Activated naive CD4-positive, alpha-beta T cell treated with anti-CD3 and anti-CD28 coated beads, Interleukin-2, amount 50 U/mL, for 72 hours (primary cell): ENCODE results near the gene RSBN1L. TPM values are rescaled to one million over a fixed set of nuclear protein-coding genes. Genes with fewer than 3 reads are reported as not detected.
"Not testable (repeated sequence)": the region's sequence is repeated elsewhere in the genome, so short reads cannot be mapped to it uniquely, and the experiment has no call there.

Experiments
- ATAC-seq, 2 donors: fragments of 150-1000 bp; cut with Tn5 transposase; 2 replicates each; pipeline ENCODE4 v1.10.0; 2021; ENCODE audit warnings: mild to moderate bottlenecking in 2 of 2, moderate library complexity in 2 of 2
- DNase-seq, 2 donors: peaks; one replicate each; pipeline ENCODE4 v3.0.0; 2021 to 2022; ENCODE audit warnings: low spot score in 2 of 2
- H3K27ac Mint-ChIP-seq, 2 donors: one replicate each; pipeline ENCODE4 v1.8.0; 2022; ENCODE audit warnings: mild to moderate bottlenecking in 2 of 2, mixed read lengths in 2 of 2
- H3K36me3 Mint-ChIP-seq, 2 donors: one replicate each; pipeline ENCODE4 v1.8.0; 2022; ENCODE audit warnings: mixed read lengths in 2 of 2
- H3K9me3 Mint-ChIP-seq, 2 donors: one replicate each; pipeline ENCODE4 v1.8.0; 2022; ENCODE audit warnings: mixed read lengths in 2 of 2
- total RNA-seq, 2 donors: library from RNA; stranded (reverse); gene quantifications; one replicate each; pipeline ENCODE4 v1.2.3, GENCODE V29; 2022

RSBN1L gene
- total RNA-seq, 2 donors from 2014 or later, result 19.8 to 20.2 TPM

DNA sequence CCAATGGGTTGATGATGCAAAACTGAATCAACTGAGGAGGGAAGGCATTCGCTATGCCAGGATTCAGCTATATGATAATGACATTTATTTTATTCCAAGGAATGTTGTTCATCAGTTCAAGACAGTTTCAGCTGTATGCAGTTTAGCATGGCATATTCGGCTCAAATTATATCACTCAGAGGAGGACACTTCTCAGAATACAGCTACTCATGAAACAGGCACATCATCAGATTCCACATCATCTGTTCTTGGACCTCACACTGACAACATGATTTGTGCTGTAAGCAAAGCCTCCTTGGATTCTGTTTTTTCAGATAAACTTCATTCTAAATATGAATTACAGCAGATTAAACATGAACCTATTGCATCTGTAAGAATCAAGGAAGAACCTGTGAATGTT is 82.3 kb downstream of the RSBN1L start:
- no peak for ATAC-seq
- Mint-ChIP-seq H3K9me3 (no peaks in the 10 kb centered on the region), H3K27ac (no peak overlapping the region), H3K36me3 (peaks cover 14 to 16% of the 10 kb centered on the region in 2 donors)
- no peak for DNase-seq

DNA sequence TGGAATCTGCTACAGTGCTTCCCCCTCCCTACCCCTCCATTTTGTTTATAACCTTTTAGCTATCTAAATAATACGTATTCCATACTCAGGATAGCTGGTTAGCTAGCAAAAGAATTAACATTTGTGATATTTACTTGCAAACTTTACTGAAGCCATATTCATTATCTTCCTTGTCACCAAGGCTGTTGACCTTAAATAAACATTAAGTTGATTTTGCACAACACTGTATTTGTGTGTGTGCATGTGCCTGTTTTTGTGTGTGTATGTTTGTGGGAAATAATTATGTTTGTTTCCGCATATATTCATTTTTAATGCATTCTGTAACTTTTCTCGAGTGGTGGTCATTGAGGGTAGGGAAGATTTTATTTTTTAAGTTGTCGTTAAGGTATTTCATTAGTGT is 86.1 kb downstream of the RSBN1L start:
- H3K27ac Mint-ChIP-seq, result no peak overlapping the region
- peaks cover 15 to 27% of the 10 kb centered on the region in 2 donors for H3K36me3 Mint-ChIP-seq
- no peak for ATAC-seq
- H3K9me3 Mint-ChIP-seq, result peaks cover 5 to 16% of the 10 kb centered on the region in 2 donors
- DNase-seq, result no peak

DNA sequence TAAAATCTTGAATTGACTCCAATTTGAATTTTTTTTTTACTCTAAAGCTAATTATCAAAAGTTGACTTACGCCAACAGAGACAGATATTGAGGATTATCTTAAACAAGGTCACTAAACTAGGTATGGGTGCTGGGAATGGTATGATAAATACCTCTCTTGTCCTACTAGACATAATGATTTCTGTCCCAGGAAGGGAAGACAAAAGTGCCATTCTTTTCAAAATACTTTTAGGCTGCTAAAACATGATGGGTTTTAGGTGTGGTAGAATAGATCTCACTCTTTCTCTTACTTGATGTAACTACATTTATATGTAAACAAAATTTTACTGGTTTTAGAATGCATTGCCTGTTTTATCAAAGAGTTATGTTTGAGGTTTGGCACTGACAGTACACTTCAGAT is 86.9 kb downstream of the RSBN1L start:
- no peak overlapping the region for H3K27ac Mint-ChIP-seq
- no peak for DNase-seq
- H3K9me3 Mint-ChIP-seq, result peaks cover 5 to 16% of the 10 kb centered on the region in 2 donors
- H3K36me3 Mint-ChIP-seq, result peaks cover 15 to 27% of the 10 kb centered on the region in 2 donors
- ATAC-seq, result no peak

DNA sequence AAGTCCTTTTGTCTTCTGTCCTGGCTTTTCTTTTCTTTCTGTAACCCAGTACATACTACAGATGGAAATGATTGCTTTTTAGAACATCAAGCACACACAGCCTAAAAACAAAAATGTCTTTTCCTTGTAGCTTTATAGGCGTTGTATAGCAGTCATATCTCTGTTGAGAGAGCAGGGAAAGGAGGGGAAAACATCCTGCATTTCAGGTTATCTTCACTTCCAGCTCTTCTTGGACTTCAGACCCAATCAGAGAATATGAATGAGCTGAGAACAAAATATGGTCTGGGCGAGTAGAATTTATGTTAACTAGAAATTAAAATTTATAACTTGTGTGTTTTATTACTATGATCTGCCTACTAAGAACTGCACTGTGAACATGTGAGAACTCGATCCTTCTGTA is 87.3 kb downstream of the RSBN1L start:
- Mint-ChIP-seq H3K36me3 (peaks cover 15 to 27% of the 10 kb centered on the region in 2 donors), H3K27ac (no peak overlapping the region), H3K9me3 (peaks cover 5 to 16% of the 10 kb centered on the region in 2 donors)
- ATAC-seq (no peak), DNase-seq (no peak)

DNA sequence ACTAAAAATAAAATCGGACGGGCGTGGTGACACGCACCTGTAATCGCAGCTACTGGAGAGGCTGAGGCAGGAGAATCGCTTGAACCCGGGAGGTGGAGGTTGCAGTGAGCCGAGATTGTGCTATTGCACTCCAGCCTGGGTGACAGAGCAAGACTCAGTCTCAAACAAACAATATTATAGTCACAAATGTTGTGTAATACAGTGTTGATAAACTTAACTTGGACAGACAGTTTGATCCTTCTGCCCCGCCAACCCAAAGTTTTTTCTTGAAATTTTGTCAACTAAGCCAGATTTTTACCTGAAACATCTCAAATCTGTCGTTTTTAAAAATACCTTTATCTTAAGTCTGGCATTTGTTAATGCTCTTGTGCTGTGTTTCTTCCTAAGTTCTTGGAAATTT is 88.2 kb downstream of the RSBN1L start:
- not testable (repeated sequence) for DNase-seq, ATAC-seq, H3K27ac Mint-ChIP-seq
- Mint-ChIP-seq H3K36me3 (peaks cover 15 to 27% of the 10 kb centered on the region in 2 donors), H3K9me3 (peaks cover 5 to 16% of the 10 kb centered on the region in 2 donors)

- Mint-ChIP-seq H3K27ac (no peak overlapping the region), H3K36me3 (peaks cover 15 to 27% of the 10 kb centered on the region in 2 donors), H3K9me3 (peaks cover 5 to 16% of the 10 kb centered on the region in 2 donors)
- DNase-seq, result no peak
- no peak for ATAC-seq
These were observed 89.8 kb downstream of the RSBN1L start for GRCh38 chr7:77786018-77786417.

DNA sequence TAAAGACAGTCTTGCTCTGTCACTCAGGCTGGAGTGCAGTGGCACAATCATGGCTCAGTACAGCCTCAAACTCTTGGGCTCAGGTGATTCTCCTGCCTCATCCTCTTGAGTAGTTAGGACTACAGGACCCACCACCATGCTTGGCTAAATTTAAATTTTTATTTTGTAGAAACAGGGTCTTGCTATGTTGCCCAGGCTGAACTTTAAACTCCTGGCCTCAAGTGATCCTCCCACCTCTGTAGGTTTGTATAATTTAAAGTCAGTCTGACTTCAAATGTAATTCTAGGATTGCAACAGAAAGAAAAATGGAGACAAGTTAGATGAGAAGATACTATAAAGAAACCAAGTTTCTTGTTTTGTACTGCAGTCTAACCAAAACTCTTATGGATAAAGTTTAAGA is 90.5 kb downstream of the RSBN1L start:
- H3K36me3 Mint-ChIP-seq, result peaks cover 15 to 27% of the 10 kb centered on the region in 2 donors
- peaks cover 5 to 16% of the 10 kb centered on the region in 2 donors for H3K9me3 Mint-ChIP-seq
- no peak overlapping the region for H3K27ac Mint-ChIP-seq
- ATAC-seq (no peak), DNase-seq (no peak)

DNA sequence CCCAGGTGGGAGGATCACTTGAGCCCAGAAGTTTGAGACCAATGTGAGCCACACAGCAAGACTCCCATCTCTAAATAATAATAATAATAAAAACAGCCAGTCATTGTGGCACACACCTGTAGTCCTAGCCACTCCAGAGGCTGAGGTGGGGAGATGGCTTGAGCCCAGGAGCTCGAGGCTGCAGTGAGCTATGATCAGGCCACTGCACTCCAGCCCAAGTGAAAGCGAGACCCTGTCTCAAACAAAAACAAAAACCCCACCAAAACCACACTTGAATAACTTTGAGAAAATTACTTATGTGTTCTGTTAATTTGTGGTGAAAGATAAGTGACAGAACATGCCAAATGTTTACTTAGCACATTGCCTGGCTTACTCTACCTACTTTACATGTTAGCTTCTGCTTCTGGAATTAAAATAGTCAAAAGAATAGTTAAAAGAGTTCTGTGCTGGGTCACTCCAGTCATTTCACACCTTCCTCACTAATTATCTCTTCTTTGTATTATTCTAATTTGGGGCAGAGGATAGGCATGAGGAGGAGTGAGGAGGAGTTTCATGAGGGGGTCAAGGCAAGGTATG is 92.2 kb downstream of the RSBN1L start:
- no peak overlapping the region for H3K27ac Mint-ChIP-seq
- peaks cover 13 to 25% of the 10 kb centered on the region in 2 donors for H3K36me3 Mint-ChIP-seq
- H3K9me3 Mint-ChIP-seq, result peaks cover 5 to 16% of the 10 kb centered on the region in 2 donors
- DNase-seq, result no peak
- no peak for ATAC-seq

DNA sequence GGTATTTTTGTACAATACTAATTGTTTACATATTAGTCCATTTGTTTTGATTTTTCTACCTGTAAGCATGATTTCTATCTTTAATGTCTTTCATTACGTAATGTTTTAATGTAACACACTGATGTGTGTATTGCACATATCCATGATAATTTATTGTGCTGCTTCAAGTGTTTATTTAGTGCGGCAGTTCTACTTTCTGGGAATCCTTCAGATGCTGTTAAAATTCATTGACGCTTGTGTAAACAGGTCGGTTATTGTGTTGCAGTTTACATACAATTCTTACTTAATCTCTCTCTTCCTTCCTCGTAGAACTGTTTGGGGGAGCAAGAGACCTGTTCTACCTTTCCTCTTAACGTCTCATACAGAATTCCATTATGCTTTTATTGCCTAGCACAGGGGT is 95.1 kb downstream of the RSBN1L start:
- Mint-ChIP-seq H3K9me3 (no peaks in the 10 kb centered on the region), H3K36me3 (peaks cover 0 to 14% of the 10 kb centered on the region in 2 donors), H3K27ac (no peak overlapping the region)
- DNase-seq, result no peak
- no peak for ATAC-seq

DNA sequence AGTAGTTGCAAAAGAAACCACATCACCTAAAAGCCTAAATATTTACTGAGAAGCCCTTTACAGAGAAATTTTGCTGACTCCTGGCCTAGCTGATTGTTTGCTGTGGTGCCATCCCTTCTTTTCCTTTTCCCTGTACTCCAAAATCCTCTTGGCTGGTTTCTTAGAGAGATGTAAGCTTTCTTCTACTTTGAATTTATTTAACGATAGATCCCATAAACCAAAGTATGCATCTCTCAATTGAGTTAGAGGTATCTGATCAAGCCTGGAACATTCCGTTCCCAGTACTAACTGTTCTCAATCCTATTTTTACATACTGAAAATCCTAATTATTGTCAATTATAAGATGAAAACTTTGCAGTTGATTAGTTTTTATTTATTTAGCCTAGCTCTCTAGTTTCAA is 95.7 kb downstream of the RSBN1L start:
- no peak for DNase-seq
- H3K27ac Mint-ChIP-seq, result no peak overlapping the region
- H3K36me3 Mint-ChIP-seq, result peaks cover 0 to 14% of the 10 kb centered on the region in 2 donors
- no peak for ATAC-seq
- H3K9me3 Mint-ChIP-seq, result no peaks in the 10 kb centered on the region

GRCh38 chr7:77794000-77794399 is 97.7 kb downstream of the RSBN1L start:
- ATAC-seq (no peak), DNase-seq (no peak)
- Mint-ChIP-seq H3K36me3 (peaks cover 19 to 29% of the 10 kb centered on the region in 2 donors), H3K27ac (no peak overlapping the region), H3K9me3 (no peaks in the 10 kb centered on the region)

DNA sequence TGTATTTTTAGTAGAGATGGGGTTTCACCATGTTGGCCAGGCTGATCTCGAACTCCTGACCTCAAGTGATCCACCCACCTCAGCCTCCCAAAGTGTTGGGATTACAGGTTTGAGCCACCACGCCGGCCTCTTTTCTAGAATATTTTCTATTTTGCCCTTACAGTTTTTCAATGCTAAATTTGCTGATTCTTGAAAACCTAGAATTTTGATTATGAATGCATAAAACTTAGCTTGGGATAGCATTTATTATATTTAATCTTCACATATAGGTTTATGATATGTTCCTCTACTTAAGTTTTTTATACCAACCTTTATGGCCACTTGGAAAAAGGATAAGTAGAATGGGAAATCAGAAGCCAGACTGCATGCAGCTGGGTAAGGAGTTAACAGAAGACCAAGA is 99.8 kb downstream of the RSBN1L start:
- Mint-ChIP-seq H3K9me3 (no peaks in the 10 kb centered on the region), H3K36me3 (peaks cover 19 to 35% of the 10 kb centered on the region in 2 donors), H3K27ac (no peak overlapping the region)
- DNase-seq (no peak), ATAC-seq (no peak)

- ATAC-seq, result no peak
- Mint-ChIP-seq H3K9me3 (no peaks in the 10 kb centered on the region), H3K27ac (peak overlapping the region in 1 of 2 donors; percentile 99), H3K36me3 (peaks cover 19 to 35% of the 10 kb centered on the region in 2 donors)
- no peak for DNase-seq
These were observed 100.7 kb downstream of the RSBN1L start for GRCh38 chr7:77796960-77797359.

DNA sequence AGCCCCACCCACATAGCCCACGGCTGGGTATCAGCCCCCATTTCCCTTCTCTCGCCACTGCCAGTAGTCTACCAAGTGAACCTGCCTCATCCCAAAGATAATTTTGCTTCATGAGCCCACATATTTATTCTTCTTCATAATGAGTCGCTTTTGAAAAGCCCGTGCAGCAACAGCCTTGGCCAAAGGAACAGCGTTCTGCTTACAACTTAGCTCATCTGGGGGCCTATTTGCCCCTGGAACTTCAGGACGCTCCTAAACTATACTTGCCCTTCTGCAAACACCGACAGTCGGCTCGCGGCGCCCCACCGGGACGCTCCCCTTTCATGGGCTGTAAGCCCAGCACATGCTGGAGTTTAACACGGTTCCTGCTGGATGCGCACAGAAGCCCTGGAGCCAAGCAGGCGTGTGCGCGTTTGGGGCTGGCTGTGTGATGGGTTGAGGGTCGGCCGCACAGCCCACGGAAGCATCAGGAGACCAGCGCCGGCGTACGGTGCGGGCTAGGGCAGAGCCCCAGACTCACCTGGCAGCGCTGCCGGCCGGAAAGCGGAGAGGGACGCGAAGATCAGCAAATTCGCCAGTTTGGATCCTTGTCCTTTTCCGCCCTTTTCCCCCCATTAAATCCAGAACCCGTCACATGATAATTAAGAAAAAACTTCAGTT is 101.6 kb downstream of the RSBN1L start:
- Mint-ChIP-seq H3K36me3 (peaks cover 19 to 35% of the 10 kb centered on the region in 2 donors), H3K9me3 (no peaks in the 10 kb centered on the region), H3K27ac (peak overlapping the region; percentile 97 to 99)
- DNase-seq (no peak), ATAC-seq (peak; percentile 33 to 49)

DNA sequence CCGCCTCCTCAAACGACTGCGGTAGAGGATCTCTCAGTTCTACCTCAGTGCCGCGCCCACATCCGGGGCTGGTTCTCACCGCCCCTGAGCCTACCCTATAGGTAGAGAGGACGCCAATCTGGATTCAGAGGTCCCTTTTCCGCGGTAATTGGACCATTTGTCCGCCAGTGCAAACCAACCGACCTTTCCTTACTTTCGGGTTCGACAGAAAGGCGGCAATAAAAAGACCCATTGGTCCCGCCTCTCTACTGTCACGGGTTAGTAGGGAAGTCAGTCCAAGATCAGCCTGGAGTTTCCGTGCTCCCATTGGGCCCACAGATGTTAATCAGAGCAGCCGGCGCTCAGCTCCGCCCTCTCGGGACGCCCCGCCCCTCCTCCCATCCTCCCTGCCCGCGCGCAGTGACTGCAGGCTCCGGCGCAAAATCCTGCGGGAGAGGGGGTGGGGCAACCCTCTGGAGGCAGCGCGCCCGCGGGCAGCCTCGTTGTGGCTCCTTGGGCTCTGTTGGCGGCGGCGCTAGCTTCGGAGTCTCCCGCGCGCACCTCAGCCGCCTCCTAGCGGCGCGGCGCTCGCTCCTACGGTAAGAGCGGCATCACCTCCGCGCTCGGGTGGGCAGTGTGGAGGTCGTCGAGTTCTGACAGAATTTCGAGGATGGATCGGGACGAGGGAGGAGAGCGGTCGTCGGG is 102.3 kb downstream of the RSBN1L start, which contains the start of the genes PHTF2 and TMEM60:
PHTF2 (plus strand) TSS at position 380 of the 684 bp plus-strand sequence.
TMEM60 (minus strand) TSS at position 41 of the 684 bp plus-strand sequence. CDS start 4,061 bp downstream, outside the sequence.
- peak; percentile 93 to 94 for ATAC-seq

DNA sequence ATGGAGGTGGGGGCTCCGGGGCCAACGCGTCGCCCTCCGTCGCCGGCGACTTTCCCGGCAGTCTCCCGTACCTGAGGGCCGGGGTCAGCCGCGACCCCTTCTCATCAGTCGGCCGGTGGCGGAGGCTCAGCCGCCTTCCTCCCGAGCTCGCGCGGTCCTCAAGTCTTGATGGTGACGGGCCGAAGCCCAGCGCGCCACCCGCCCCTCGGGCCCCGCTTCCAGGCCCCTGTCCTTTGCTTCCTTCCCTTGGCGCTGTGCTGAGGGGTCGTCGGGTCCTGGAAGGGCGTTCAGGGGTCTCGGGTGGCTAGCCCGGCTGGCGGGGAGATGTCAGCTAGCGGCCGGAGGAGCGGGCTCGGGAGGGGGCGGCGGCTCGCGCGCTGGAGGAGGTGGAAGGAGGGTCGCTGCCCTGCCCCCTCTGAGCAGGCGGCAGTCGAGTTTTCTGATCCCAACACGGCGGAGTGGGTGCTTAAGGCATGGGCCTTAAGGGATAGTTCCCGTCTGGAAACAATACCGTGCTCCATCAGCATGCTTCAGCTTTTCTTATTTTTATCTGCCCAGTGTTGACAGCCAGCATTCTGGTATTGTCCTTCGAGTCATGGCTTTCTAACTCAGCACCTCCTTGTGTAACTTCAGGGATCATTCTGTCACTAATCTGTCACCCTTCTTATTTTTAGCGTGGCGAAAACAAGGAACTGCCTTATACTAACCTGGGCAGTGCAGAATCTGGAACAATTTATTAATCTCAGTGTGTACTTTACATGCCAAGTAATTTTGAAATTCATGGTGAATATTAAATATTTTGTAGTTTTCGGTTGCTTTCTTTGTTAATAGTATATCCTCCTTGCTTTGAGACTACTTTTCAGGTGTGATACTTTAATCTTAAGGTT is 103.1 kb downstream of the RSBN1L start:
- ATAC-seq (no peak), DNase-seq (peak; percentile 17 to 68)
- peak overlapping the region; percentile 97 to 99 for H3K27ac Mint-ChIP-seq
- peaks cover 19 to 38% of the 10 kb centered on the region in 2 donors for H3K36me3 Mint-ChIP-seq
- H3K9me3 Mint-ChIP-seq, result no peaks in the 10 kb centered on the region

More for the DNA sequence above, 102.3 kb downstream of the RSBN1L start, which contains the start of the genes PHTF2 and TMEM60:
- DNase-seq, result peak; percentile 87 to 98
- no peaks in the 10 kb centered on the region for H3K9me3 Mint-ChIP-seq
- peak within 1 kb of the TSS; percentile 97 to 99 for H3K27ac Mint-ChIP-seq
- H3K36me3 Mint-ChIP-seq, result peaks cover 19 to 39% of the 10 kb centered on the region in 2 donors
